NCI-H524 treated with DMSO at 0.1 percent for 48 hours (cell line): ENCODE data around the gene NEK7.

ENCODE experiments used
- DNase-seq: peaks from one replicate; lab custom pipeline; 2025; lab: John Stamatoyannopoulos, UW

Gene NEK7

DNA sequence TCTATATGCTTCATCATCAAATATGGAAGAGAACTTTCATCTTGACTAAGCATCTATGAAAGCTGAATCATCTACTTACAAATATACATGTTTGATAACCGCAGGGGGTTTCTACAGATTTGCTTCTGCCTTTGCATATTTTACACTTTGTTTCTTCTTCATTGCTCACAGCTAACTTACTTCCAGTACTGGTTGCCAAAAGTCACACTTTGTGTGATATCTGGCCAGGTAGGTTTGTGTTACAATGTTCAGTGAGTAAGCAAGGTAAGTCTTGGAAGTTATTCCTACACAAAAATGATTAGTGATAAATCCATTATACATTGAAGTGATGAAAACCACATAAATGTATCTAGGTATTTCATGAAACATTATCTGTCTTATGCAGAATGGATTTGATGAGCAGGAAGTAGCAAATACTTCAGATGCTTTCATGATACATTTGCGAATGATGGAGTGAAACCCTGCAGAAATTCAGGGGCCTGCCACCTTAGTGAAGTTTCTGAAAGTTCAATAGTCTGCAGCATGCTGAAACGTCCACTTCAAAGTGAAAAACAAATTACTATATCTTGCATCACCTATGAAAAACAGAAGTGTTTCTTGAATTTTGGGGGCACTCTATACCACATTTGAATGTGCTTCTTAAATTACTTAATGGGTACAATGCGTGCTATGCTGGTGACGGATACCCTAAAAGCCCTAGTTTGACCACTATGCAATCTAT, 196.3 kb downstream of the NEK7 start:
- DNase-seq: no peak

DNA sequence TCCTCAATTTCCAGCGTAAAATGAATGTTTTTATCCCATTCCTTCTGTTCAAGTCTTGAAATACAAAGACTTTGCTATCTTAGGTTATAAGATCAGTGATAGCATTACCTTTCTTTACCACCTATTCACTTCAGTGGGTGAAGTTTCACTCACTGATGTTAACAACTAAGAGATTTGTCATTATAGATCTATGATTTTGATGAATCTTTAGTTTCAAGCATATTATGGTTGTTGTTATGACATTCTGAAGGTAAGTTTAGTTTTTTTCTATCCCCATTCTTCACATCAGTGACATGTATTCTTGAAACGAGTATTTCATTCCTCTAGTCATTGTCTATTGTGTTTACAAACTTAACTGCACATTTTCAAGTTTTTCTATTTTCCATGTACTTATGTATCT, 201.1 kb downstream of the NEK7 start:
- DNase-seq: no peak

DNA sequence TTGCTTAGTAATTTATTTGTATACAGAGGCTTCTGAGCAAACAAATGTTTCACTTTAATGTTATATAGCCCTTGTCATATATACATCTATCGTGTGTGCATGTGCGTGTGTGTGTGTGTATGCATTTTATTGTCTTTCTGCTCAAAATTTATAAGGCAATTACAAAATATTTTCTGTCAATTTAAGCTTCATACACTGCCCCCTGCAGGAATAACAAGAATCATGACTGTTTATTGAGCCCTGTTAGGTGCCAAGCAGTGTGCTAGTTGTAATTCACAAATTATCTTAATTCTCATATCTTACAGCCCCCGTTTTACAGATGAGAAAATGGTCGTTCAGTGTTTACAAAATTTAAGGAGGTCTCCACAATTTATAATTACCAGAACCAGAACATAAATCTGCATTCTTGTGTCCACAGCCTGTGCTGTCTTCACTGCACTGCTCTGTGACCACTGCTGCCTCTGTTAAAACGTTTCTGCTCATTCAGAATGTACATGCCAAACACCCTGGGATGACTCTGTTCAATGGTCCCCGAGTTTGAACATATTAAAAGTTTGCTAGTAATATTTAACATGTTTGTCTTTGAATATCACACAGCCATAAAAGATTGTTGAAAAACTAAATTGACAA, 202.3 kb downstream of the NEK7 start:
- no peak for DNase-seq

DNA sequence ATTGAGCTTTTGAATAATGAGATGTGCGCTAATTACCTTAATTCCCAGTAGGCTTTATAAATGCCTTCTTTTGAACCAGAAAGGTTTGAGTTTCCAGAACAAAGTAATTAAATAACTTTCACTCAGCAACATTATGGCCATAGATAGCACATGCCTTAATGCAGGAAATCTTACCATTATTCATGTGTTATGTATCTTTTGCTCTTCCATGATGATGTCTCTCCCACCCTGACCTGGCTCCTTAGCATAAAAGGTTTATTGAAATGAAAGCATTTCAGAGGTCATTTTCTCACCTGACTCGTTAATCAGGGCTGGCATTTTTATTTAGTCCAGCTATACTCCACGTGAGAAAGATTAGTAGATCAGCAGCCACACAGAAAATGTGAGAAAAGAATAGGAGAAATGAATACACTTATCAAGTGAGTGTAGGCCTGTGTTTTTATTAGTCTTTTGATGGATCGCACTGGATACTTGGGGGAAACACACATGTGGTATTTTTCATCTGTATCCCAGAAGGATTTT, 203.5 kb downstream of the NEK7 start:
- DNase-seq: no peak

DNA sequence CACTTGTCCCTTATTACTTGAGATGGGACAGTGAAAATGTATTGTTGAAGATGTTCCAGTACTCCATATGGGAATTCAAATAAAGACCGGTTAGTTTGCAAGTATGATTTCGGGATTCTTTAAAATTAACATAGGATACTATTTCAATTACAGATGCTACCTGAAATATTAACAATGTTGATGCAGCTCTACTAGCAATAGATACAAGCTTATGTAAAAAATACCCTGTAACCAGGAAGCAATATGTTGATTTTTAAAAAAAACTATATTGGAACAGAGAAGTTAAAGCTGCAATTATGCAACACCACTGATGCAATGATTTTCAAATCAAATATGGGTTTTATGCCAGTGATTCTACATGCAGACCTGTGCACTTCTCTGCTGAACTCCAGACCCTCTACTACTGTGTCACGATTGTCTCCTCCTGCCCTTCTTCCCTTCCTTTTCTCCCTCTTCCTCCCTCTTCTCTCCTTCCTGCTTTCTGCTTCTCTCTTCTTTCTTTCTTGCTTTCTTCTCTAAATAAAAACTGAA, 204.5 kb downstream of the NEK7 start:
- no peak for DNase-seq

DNA sequence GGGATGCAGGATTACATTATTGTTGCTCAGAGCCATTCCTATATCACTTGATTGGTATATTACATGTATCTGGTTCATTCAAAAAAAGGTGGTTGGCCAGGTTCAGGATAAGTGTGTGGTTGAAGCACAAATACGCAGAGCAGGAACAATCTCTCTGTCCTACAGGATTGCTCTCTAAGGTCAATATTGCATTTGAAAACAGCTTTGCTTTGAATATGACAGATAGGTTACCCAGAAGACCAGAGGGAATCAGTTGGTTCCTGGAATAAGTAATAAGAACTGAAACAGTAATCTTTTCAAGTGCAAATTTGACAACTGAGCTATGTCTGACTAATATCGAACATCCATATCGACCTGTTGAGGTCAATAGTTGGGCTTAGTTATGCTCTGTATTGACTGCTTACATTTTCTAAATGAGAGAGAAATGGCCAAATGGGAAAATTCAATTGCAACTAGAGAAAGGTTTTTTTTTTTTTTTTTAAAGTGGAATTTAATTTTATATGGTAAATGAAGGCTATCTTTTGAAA, 206.9 kb downstream of the NEK7 start:
- DNase-seq: no peak

DNA sequence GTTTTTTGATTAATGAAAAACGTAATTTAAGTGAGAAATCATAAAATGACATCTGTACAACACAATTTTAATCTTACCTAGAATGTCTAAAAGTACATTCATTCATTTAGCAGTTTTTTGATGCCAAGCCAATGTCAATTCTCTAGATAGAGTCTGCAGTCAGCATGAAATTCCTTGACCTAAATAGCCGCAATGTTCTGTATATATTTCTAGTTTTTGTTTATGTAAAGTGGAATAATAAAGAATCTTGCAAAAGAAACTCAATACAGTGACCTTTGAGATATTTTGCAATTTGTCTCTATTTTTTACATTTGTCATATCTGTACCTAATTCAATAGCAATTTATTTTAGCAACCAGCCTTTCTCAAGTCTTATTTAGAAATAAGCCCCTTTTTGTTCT, 207.7 kb downstream of the NEK7 start:
- no peak for DNase-seq

DNA sequence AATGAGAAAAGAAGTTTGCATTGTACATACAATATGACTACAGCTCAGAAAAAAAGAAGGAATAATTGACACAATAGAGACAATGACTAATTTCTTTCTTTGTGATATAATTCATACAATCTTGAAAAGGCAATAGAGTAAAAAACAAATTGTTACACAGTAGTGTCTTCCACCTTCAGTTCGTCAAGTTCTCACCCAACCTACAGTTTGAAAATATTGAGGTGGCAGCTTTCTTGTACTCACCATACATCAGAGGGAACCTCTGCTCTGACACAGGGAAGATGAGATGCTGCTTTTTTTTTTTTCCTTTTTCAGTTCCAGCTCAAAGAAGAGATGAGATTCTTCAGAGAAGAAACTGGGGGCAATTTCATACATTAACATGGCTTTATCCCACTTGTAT, 210.5 kb downstream of the NEK7 start:
- no peak for DNase-seq

DNA sequence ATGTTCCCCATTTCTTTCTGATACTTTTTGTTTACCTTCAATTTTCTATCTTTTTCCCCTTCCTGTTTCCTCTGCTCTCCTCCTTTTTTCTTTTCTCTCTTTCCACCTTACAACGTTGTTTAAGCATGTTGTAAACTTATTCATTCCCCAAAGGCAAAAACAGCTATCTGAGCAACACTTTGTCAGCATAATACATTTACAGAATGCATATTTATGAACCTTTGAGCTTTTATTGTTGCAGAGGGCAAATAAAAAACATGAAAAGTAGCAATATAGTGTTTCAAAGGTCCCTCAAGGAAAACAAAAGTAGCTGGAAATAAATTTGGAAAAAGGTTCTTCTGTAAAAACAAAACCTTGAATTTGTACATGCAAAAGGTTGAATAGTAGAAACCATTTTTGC, 214.2 kb downstream of the NEK7 start:
- no peak for DNase-seq
